ENCODE measurements around the gene SFXN5.

GRCh38 chr2:73033766-73034381, 37.6 kb downstream of the SFXN5 start:
- TF ChIP-seq POLR2A (IDR thresholded peaks at IDR 0.05) (no peak), POLR2AphosphoS5 (IDR thresholded peaks at IDR 0.05) (no peak), CTCF (IDR thresholded peaks at IDR 0.05) (no peak)

All from prostate gland (tissue), 2 donors.